ENCODE results near the gene ZDHHC23. TPM values are rescaled to one million over a fixed set of nuclear protein-coding genes. Genes with fewer than 3 reads are reported as not detected.

Gene ZDHHC23
- total RNA-seq, 1 donor from 2014 or later = 8.1 TPM

- Mint-ChIP-seq H3K27me3 (no peaks in the 10 kb centered on the region), H3K4me1 (ENCODE audit: unreplicated experiment) (no peaks in the 10 kb centered on the region), H3K9me3 (peaks cover 21% of the 10 kb centered on the region), H3K36me3 (peaks cover 4% of the 10 kb centered on the region), H3K27ac (no peak overlapping the region), H3K4me3 (no peak overlapping the region)
- DNase-seq (ENCODE audit: extremely low spot score, unreplicated experiment) = no peak
- no peak for TF ChIP-seq CTCF (conservative IDR thresholded peaks at IDR 0.05)
Observed at GRCh38 chr3:113968986-113969385, 21.2 kb downstream of the ZDHHC23 start.

GRCh38 chr3:113977822-113978221 lies 30.0 kb downstream of the ZDHHC23 start:
- TF ChIP-seq CTCF (conservative IDR thresholded peaks at IDR 0.05) = no peak
- Mint-ChIP-seq H3K4me1 (ENCODE audit: unreplicated experiment) (no peaks in the 10 kb centered on the region), H3K27ac (no peak overlapping the region), H3K9me3 (peaks cover 11% of the 10 kb centered on the region), H3K4me3 (no peak overlapping the region), H3K27me3 (no peaks in the 10 kb centered on the region), H3K36me3 (peaks cover 10% of the 10 kb centered on the region)
- no peak for DNase-seq (ENCODE audit: extremely low spot score, unreplicated experiment)

GRCh38 chr3:113979916-113980315 lies 32.1 kb downstream of the ZDHHC23 start:
- peaks cover under 1% of the 10 kb centered on the region for H3K9me3 Mint-ChIP-seq
- H3K27ac Mint-ChIP-seq = no peak overlapping the region
- no peaks in the 10 kb centered on the region for H3K27me3 Mint-ChIP-seq
- H3K4me3 Mint-ChIP-seq = no peak overlapping the region
- no peaks in the 10 kb centered on the region for H3K4me1 Mint-ChIP-seq (ENCODE audit: unreplicated experiment)
- peaks cover under 1% of the 10 kb centered on the region for H3K36me3 Mint-ChIP-seq
- TF ChIP-seq CTCF (conservative IDR thresholded peaks at IDR 0.05) = no peak
- no peak for DNase-seq (ENCODE audit: extremely low spot score, unreplicated experiment)

- no peak overlapping the region for H3K4me3 Mint-ChIP-seq
- H3K27ac Mint-ChIP-seq = no peak overlapping the region
- DNase-seq (ENCODE audit: extremely low spot score, unreplicated experiment) = no peak
- H3K4me1 Mint-ChIP-seq (ENCODE audit: unreplicated experiment) = no peaks in the 10 kb centered on the region
- no peak for TF ChIP-seq CTCF (conservative IDR thresholded peaks at IDR 0.05)
- no peaks in the 10 kb centered on the region for H3K9me3 Mint-ChIP-seq
- no peaks in the 10 kb centered on the region for H3K36me3 Mint-ChIP-seq
- no peaks in the 10 kb centered on the region for H3K27me3 Mint-ChIP-seq
Observed at GRCh38 chr3:113981803-113982202, 34.0 kb downstream of the ZDHHC23 start.

GRCh38 chr3:113983544-113983943 lies 35.7 kb downstream of the ZDHHC23 start:
- no peak for DNase-seq (ENCODE audit: extremely low spot score, unreplicated experiment)
- no peaks in the 10 kb centered on the region for H3K36me3 Mint-ChIP-seq
- H3K4me3 Mint-ChIP-seq = no peak overlapping the region
- TF ChIP-seq CTCF (conservative IDR thresholded peaks at IDR 0.05) = no peak
- H3K9me3 Mint-ChIP-seq = no peaks in the 10 kb centered on the region
- no peaks in the 10 kb centered on the region for H3K4me1 Mint-ChIP-seq (ENCODE audit: unreplicated experiment)
- no peak overlapping the region for H3K27ac Mint-ChIP-seq
- H3K27me3 Mint-ChIP-seq = no peaks in the 10 kb centered on the region

GRCh38 chr3:113985541-113985940 lies 37.7 kb downstream of the ZDHHC23 start:
- Mint-ChIP-seq H3K36me3 (peaks cover 6% of the 10 kb centered on the region), H3K4me3 (no peak overlapping the region)

More at GRCh38 chr3:113985541-113985940, 37.7 kb downstream of the ZDHHC23 start:
- TF ChIP-seq CTCF (conservative IDR thresholded peaks at IDR 0.05) = no peak
- Mint-ChIP-seq H3K27me3 (no peaks in the 10 kb centered on the region), H3K9me3 (no peaks in the 10 kb centered on the region), H3K27ac (no peak overlapping the region), H3K4me1 (ENCODE audit: unreplicated experiment) (no peaks in the 10 kb centered on the region)
- DNase-seq (ENCODE audit: extremely low spot score, unreplicated experiment) = no peak
